GM06990 (cell line): ENCODE measurements around the gene HEXIM1.

Source experiments
- DNase-seq: peaks from one replicate; pipeline ENCODE4 v3.0.0-alpha.2; 2011; ENCODE audit not compliant: insufficient read length; ENCODE audit errors: extremely low read depth
- H3K27me3 ChIP-seq: replicated peaks from 2 replicates; pipeline ENCODE4 v1.6.0; 2011; ENCODE audit warnings: low read length; ENCODE audit not compliant: control insufficient read depth, insufficient read depth
- H3K36me3 ChIP-seq: 2 replicates; pipeline ENCODE4 v1.5.1; 2011; ENCODE audit warnings: low read length; ENCODE audit not compliant: control insufficient read depth, insufficient read depth
- H3K4me3 ChIP-seq: replicated peaks from 2 replicates; pipeline ENCODE4 v1.5.1; 2011; ENCODE audit warnings: low read depth, mild to moderate bottlenecking, control low read depth, low read length
- TF ChIP-seq, protein P1 (sequence below): IDR thresholded peaks from 2 replicates; pipeline ENCODE4 v1.5.1; 2011; ENCODE audit warnings: low read length, control low read depth, mild to moderate bottlenecking, inconsistent platforms; ENCODE audit not compliant: insufficient read depth, poor library complexity, severe bottlenecking

HEXIM1 gene

GRCh38 chr17:45201457-45201856, 53.2 kb downstream of the HEXIM1 start:
- no peak for DNase-seq

More at GRCh38 chr17:45201457-45201856, 53.2 kb downstream of the HEXIM1 start:
- Histone ChIP-seq H3K4me3 (no peak overlapping the region), H3K27me3 (no peaks in the 10 kb centered on the region), H3K36me3 (no peaks in the 10 kb centered on the region)
- TF ChIP-seq, protein P1, sequence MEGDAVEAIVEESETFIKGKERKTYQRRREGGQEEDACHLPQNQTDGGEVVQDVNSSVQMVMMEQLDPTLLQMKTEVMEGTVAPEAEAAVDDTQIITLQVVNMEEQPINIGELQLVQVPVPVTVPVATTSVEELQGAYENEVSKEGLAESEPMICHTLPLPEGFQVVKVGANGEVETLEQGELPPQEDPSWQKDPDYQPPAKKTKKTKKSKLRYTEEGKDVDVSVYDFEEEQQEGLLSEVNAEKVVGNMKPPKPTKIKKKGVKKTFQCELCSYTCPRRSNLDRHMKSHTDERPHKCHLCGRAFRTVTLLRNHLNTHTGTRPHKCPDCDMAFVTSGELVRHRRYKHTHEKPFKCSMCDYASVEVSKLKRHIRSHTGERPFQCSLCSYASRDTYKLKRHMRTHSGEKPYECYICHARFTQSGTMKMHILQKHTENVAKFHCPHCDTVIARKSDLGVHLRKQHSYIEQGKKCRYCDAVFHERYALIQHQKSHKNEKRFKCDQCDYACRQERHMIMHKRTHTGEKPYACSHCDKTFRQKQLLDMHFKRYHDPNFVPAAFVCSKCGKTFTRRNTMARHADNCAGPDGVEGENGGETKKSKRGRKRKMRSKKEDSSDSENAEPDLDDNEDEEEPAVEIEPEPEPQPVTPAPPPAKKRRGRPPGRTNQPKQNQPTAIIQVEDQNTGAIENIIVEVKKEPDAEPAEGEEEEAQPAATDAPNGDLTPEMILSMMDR, result no peak
